Measurements from ENCODE around the gene UBAC1. TPM values are rescaled to one million over a fixed set of nuclear protein-coding genes. Genes with fewer than 3 reads are reported as not detected.

Gene UBAC1
- total and polyA plus RNA-seq, 9 of the 15 experiments (the other 6 are each of a cell fraction or from before 2014, with no cell fraction given) = 94.0 to 399 (median 228) TPM

GRCh38 chr9:135948968-135949367 lies 12.2 kb downstream of the UBAC1 start:
- ChIA-PET POLR2A (interaction anchor here (0.7 kb wide), 1 partner anchor 17 kb away, joined by 3 read pairs; no protein-coding TSS in a partner anchor), CTCF (ENCODE audit: low intra/inter-chr PET ratio) (no interaction called here)
- Histone ChIP-seq H4K20me1 (replicated peaks; ENCODE audit: control insufficient read depth, insufficient read depth, low read length) (peaks cover 29% of the 10 kb centered on the region; the same call in 1 of the 2 replicates), H3K79me2 (ENCODE audit: control insufficient read depth, insufficient read depth, low read length) (peaks cover 92% of the 10 kb centered on the region), H3K4me2 (ENCODE audit: insufficient read depth, low read length) (no peak overlapping the region), H3K4me3 (no peak overlapping the region), H3K9ac (ENCODE audit: insufficient read depth in 1 of 2, low read depth in 2 of 2, low read length in 2 of 2) (peak overlapping the region; percentile 62 to 81; a peak in 3 of 4 replicates), H3K27ac (ENCODE audit: extremely low read depth, low read depth, low read length) (peak overlapping the region; percentile 91), H3K4me1 (replicated peaks in 1 of 2; ENCODE audit: control insufficient read depth in 2 of 2, insufficient read depth in 2 of 2, low read length in 2 of 2) (peaks cover 50 to 83% of the 10 kb centered on the region in 2 experiments), H3K9me3 (replicated peaks; ENCODE audit: control insufficient read depth, insufficient read depth, low read depth, low read length) (no peaks in the 10 kb centered on the region), H3K9me1 (ENCODE audit: control insufficient read depth, insufficient read depth, low read length) (no peaks in the 10 kb centered on the region), H3K36me3 (ENCODE audit: control insufficient read depth, insufficient read depth, low read length) (peaks cover 92% of the 10 kb centered on the region), H3K27me3 (ENCODE audit: control insufficient read depth in 2 of 2, insufficient read depth in 2 of 2, low read length in 2 of 2) (no peaks in the 10 kb centered on the region), H2AFZ (ENCODE audit: low read depth, low read length) (no peak overlapping the region)
- WGBS (ENCODE audit: insufficient coverage, low coverage, missing lambda C conversion rate) = 30% methylated on average over 4 of the region's 4 CpGs
- DNase-seq (ENCODE audit: extremely low read depth in 1 of 4, low spot score in 3 of 4) (no peak), ATAC-seq (no peak), FAIRE-seq (no peak)
- in situ Hi-C loops (cut with MboI) (no loop called here), intact Hi-C loops (cut with micrococcal nuclease) (no loop called here)
- no TSS peak for BruUV-seq (replicated peaks)
- TF ChIP-seq SMARCB1 (IDR thresholded peaks at IDR 0.05; ENCODE audit: insufficient read length, low read depth) (no peak), PBX2 (CRISPR knock-in tag; IDR thresholded peaks at IDR 0.05; ENCODE audit: low read depth) (no peak), PBX2 (tag; conservative IDR thresholded peaks at IDR 0.05; ENCODE audit: low read depth) (0 out of 2 replicates have a peak, but pooled peaks have one; percentile 40), POLR2G (IDR thresholded peaks at IDR 0.05; ENCODE audit: low read depth, low read length) (no peak), LEF1 (IDR thresholded peaks at IDR 0.05) (0 out of 2 replicates have a peak, but pooled peaks have one; percentile 23), GTF2E2 (tag; IDR thresholded peaks at IDR 0.05) (no peak), PKNOX1 (IDR thresholded peaks at IDR 0.05) (peak; percentile 85), PURB (CRISPR knock-in tag; IDR thresholded peaks at IDR 0.05; ENCODE audit: low read depth) (no peak), ARID4B (CRISPR knock-in tag; IDR thresholded peaks at IDR 0.05) (0 out of 2 replicates have a peak, but pooled peaks have one; percentile 27), ZNF384 (IDR thresholded peaks at IDR 0.05; ENCODE audit: low read depth, low read length) (peak; percentile 61), ZBED1 (IDR thresholded peaks at IDR 0.05) (no peak), SMARCA5 (IDR thresholded peaks at IDR 0.05) (0 out of 2 replicates have a peak, but pooled peaks have one; percentile 34)
